AG08396 (cell line): ENCODE data around the gene LPCAT1.
"Not testable (repeated sequence)": the region's sequence is repeated elsewhere in the genome, so short reads cannot be mapped to it uniquely, and the experiment has no call there.

ENCODE experiments used
- DNase-seq: peaks from one replicate; pipeline ENCODE4 v3.0.0; 2012; ENCODE audit warnings: low spot score, mixed read lengths

The LPCAT1 gene

GRCh38 chr5:1522601-1523479, 920 bp downstream of the LPCAT1 start:
- peak; percentile 57 for DNase-seq

GRCh38 chr5:1521671-1522600, 1.8 kb downstream of the LPCAT1 start:
- DNase-seq, result peak; percentile 81

DNA sequence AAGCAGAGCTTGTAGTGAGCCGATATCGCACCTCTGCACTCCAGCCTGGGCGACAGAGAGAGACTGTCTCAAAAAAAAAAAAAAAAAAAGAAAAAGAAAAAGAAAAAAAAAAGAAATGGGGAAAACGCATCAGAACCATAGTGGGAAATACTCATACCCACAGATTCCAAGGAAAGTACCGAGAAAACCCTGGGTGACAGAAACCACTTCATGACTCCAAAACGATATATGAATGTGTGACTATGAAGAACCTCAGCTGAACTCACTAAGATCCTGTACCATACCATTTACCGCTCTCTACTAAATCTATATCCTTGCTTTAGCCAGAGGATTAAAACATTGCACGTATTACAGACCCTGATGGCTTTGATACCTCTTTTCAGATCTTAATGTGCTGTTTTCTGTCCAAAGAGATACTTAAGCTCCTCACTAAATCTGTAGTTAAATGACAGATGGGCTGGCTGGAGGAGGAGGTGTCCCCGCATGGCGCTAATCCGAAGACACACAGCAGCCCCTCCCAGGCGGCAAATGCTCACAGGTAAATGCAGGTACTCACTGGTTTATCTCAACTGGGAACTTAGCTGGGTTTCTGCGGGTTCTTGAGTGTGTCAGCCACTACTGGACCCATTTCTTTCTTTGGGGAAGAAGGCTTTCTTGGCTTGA, 2.8 kb downstream of the LPCAT1 start:
- no peak for DNase-seq

GRCh38 chr5:1519631-1520210, 4.0 kb downstream of the LPCAT1 start:
- no peak for DNase-seq

GRCh38 chr5:1517838-1518237, 5.9 kb downstream of the LPCAT1 start:
- no peak for DNase-seq

DNA sequence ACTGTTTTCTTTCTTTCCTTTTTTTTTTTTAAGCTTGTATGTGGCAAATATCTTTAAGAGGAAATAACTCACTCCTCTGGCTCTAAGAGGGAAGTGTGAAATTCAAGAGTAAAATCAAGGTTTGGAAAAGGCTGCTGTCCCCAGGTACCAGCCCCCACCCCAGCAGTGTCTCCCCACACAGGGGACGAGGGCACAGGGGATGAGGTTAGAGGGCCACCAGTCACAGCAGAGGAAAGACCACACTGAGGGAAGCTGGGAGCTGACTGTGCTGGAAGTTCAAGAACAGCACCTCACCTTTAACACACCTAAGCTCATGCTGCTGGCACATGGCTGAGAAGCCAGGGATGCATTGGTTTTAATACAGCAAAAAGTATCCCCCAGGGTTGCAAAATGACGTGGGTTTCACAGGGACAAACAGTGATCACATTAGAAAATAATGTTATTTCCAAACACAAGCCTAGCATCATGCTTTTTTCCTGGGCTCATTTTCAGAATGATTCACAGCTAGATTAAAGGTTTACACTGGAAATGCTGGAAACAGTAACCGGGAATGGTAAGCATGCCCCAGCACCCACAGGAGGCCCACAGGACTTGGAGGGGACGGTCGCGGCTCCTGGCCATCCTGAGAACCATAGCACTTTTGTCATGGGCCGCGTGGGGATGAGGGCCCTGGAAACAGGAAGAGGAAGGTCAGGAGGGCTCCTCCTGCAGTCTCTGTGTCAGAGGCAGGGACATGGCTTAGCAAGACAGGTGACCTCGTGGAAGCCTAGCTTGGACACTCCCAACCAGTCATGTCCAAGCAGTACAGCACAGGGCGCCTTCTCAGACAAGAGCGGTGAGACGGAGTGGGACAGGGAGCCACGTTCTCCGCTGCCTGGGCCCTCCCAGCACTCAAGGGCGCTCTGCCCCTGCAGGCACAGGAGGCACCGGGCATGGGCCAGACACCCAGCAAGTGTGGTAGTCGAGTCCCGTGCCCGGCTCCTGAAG, 6.9 kb downstream of the LPCAT1 start:
- peak; percentile 83 for DNase-seq

DNA sequence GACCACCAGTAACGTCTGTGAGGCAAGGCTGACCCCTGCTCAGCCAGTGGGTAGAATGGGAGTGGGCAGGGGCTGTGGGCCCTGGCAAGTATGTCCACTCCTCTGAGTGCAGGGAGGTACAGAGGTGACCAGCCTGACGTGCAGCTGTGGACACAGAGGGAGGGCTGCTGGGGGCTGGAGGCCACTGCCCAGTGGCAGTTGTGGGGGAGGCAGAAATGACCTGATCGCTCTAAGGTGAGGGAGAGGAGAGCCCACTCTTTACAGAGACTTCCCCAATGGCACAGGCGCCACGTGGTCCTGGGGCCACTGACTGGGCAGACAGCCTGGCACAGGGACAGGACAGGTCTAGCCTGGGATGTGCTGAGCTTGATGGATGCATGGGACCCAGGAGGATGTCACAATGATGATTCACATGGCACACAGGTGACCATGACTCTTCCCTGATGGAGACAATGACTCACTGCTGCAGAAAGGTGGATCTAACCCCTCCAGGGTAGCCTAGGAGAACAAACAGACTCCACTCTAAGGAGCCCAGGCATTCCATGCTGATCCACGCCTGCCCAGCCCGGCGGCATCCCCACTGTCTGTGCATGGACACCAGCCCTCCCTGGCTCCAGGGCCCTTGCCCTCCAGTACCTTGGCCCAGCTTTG, 7.7 kb downstream of the LPCAT1 start:
- DNase-seq, result peak; percentile 46

- no peak for DNase-seq
Measured at GRCh38 chr5:1515311-1515920, 8.3 kb downstream of the LPCAT1 start.

DNA sequence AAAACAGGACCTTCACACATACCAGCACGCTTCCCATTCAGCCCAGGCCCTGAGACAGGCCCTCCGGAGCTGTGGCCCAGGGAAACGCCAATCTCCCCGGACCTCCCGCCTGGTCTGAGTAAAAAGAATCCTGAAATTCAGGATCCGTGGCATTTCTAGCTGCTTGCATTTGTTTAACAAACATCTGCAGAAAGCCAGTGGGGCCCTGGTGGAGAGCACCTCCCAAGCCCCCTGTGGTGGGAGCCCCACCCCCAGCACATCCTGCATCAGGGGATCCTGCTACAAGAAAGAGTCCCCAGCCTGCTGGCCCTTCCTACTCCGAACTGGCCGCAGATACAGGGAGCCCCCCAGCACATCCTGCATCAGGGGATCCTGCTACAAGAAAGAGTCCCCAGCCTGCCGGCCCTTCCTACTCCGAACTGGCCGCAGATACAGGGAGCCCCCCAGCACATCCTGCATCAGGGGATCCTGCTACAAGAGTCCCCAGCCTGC, 8.9 kb downstream of the LPCAT1 start:
- not testable (repeated sequence) for DNase-seq

GRCh38 chr5:1514027-1514818, 9.5 kb downstream of the LPCAT1 start:
- DNase-seq, result no peak

GRCh38 chr5:1513326-1514026, 10.3 kb downstream of the LPCAT1 start:
- DNase-seq, result no peak

GRCh38 chr5:1512541-1513291, 11.0 kb downstream of the LPCAT1 start:
- no peak for DNase-seq

DNA sequence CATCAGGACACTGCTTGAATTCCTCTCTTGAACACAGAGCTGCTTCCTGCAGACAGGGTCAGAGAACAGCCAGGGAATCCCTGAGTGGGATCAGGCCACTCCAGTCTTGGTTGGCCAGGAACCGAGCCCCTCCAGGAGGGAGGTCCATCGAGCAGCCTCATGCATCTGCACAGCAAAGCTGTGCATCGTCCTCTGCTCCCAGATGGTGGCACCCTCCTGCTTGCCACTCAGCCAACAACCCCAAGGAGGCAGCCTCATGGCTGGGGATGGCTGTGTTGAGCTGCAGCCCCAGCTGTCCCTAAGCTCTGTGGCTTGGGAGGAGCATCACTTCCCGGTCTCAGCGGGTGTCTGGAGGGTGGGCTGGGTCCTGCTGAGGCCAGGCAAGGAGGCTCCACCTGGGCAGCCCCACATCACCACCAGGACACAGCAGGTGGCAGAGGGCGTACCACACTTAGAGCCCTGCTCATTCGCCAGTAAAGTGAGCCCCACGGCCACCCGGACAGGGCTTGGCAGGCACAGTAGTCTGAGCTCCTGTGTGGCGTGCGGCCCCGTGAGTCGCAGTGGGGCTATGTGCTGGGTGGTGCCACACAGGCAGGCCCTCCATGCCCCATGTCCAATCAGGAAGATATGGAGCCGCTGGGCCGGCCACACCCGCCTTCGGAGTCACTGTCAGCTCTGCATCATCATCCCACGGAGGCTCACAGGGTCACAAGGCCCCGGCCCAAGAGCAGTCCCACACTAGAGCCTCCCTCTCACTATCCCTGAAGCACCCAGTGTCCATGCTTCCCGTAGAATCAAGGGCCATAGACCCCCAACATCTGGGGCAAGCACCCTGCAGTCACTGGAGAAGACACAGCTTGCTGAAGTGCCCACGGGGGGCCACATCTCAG, 11.9 kb downstream of the LPCAT1 start:
- peak; percentile 92 for DNase-seq

- no peak for DNase-seq
Measured at GRCh38 chr5:1511048-1511447, 12.7 kb downstream of the LPCAT1 start.

- no peak for DNase-seq
Measured at GRCh38 chr5:1510631-1511030, 13.1 kb downstream of the LPCAT1 start.

GRCh38 chr5:1510151-1510561, 13.6 kb downstream of the LPCAT1 start:
- DNase-seq, result no peak
